A549 (cell line): ENCODE data around the gene MYMK. TPM values are rescaled to one million over a fixed set of nuclear protein-coding genes. Genes with fewer than 3 reads are reported as not detected.

ENCODE experiments used
- ATAC-seq, 2 experiments: fragments of 200-7000 bp in 1 of 2; fragments of >200 bp in 1 of 2; cut with Nextera tagmentation in 1 of 2; cut with Tn5 transposase in 1 of 2; 3 replicates each; pipeline versions ENCODE4 v1.8.0 to v1.9.1; 2018 to 2020; ENCODE audit warnings: mild to moderate bottlenecking in 1 of 2, moderate library complexity in 1 of 2
- CTCF ChIA-PET: fragments of 300-600 bp; sonication (Branson Sonifier 250); formaldehyde crosslinking; extraction: SDS; loops from one replicate; lab custom pipeline; 2021; ENCODE audit warnings: antibody characterized with exemption, inconsistent platforms; lab: Yijun Ruan, JAX
- POLR2A ChIA-PET: fragments of 350-600 bp; formaldehyde crosslinking; extraction: SDS; loops from one replicate; lab custom pipeline; 2021; ENCODE audit warnings: antibody characterized with exemption, inconsistent platforms; lab: Yijun Ruan, JAX
- DNase-seq, 2 experiments: peaks; one replicate each; pipeline versions ENCODE4 v3.0.0 to v3.0.0-alpha.2; 2011 to 2016; ENCODE audit warnings: low read depth in 1 of 2, low spot score in 1 of 2
- FAIRE-seq: peaks from 2 replicates; lab custom pipeline; 2011; peaks lifted over from hg19 to GRCh38; lab: Jason Lieb, UNC
- H3K27ac ChIP-seq, 2 experiments: fragments of >200 bp; sonication (Bioruptor Twin); formaldehyde crosslinking; 3 replicates each; pipeline ENCODE4 v1.5.1; 2016 to 2017
- H3K4me1 ChIP-seq: fragments of >200 bp; sonication (Bioruptor Twin); formaldehyde crosslinking; 3 replicates; pipeline ENCODE4 v1.6.1; 2016
- H3K4me2 ChIP-seq: fragments of >200 bp; sonication (Bioruptor Twin); formaldehyde crosslinking; 3 replicates; pipeline ENCODE4 v1.6.1; 2016
- H3K4me3 ChIP-seq: fragments of >200 bp; sonication (Bioruptor Twin); formaldehyde crosslinking; 3 replicates; pipeline ENCODE4 v1.5.1; 2016
- H3K9me3 ChIP-seq: fragments of >200 bp; sonication (Bioruptor Twin); formaldehyde crosslinking; 3 replicates; pipeline ENCODE4 v1.6.1; 2016
- CBX2 ChIP-seq: fragments of 200-600 bp; sonication (generic); IDR thresholded peaks from 2 replicates; pipeline ENCODE4 v1.6.1; 2016; ENCODE audit warnings: low read depth, mild to moderate bottlenecking, borderline replicate concordance
- CBX8 ChIP-seq: fragments of 200-600 bp; sonication (generic); IDR thresholded peaks from 2 replicates; pipeline ENCODE4 v1.6.1; 2016
- CEBPB ChIP-seq, 2 experiments: fragments of >200 bp in 1 of 2; sonication (Bioruptor Twin) in 1 of 2; formaldehyde crosslinking in 1 of 2; IDR thresholded peaks; 2 replicates each; pipeline ENCODE4 v1.6.1; 2012 to 2016
- CHD4 ChIP-seq: fragments of 200-600 bp; sonication (generic); IDR thresholded peaks from 2 replicates; pipeline ENCODE4 v1.6.1; 2016; ENCODE audit warnings: antibody characterized with exemption, mild to moderate bottlenecking, borderline replicate concordance
- EHF ChIP-seq: fragments of 250-450 bp; sonication (Bioruptor Pico); IDR thresholded peaks from 2 replicates; pipeline ENCODE4 v1.5.0; 2020; ENCODE audit warnings: mild to moderate bottlenecking
- ESRRA ChIP-seq: fragments of 150-350 bp; IDR thresholded peaks from 2 replicates; pipeline ENCODE4 v1.6.1; 2014; ENCODE audit warnings: mild to moderate bottlenecking, low read length, borderline replicate concordance
- FOSB ChIP-seq: fragments of 250-450 bp; sonication (Bioruptor Pico); IDR thresholded peaks from 2 replicates; pipeline ENCODE4 v1.5.0; 2020; ENCODE audit warnings: mild to moderate bottlenecking, moderate library complexity
- FOXS1 ChIP-seq: fragments of 250-450 bp; sonication (Bioruptor Pico); IDR thresholded peaks from 2 replicates; pipeline ENCODE4 v1.5.0; 2020; ENCODE audit warnings: mild to moderate bottlenecking, moderate library complexity
- HEYL ChIP-seq: fragments of 250-450 bp; sonication (Bioruptor Pico); IDR thresholded peaks from 2 replicates; pipeline ENCODE4 v1.8.0; 2021; ENCODE audit warnings: mild to moderate bottlenecking, moderate library complexity
- HOXA7 ChIP-seq: fragments of 250-450 bp; sonication (Bioruptor Pico); IDR thresholded peaks from 2 replicates; pipeline ENCODE4 v1.5.0; 2020; ENCODE audit warnings: mild to moderate bottlenecking, moderate library complexity
- HOXB13 ChIP-seq: fragments of 250-450 bp; sonication (Bioruptor Pico); IDR thresholded peaks from 2 replicates; pipeline ENCODE4 v1.5.0; 2020; ENCODE audit warnings: low read depth, mild to moderate bottlenecking, moderate library complexity
- HOXB5 ChIP-seq: fragments of 250-450 bp; sonication (Bioruptor Pico); IDR thresholded peaks from 2 replicates; pipeline ENCODE4 v1.5.0; 2020; ENCODE audit warnings: mild to moderate bottlenecking, moderate library complexity
- KDM5A ChIP-seq: fragments of 200-600 bp; sonication (generic); IDR thresholded peaks from 2 replicates; pipeline ENCODE4 v1.6.1; 2016; ENCODE audit warnings: antibody characterized with exemption, mild to moderate bottlenecking
- MAFK ChIP-seq: fragments of 450-650 bp; IDR thresholded peaks from 2 replicates; pipeline ENCODE4 v1.6.1; 2014; ENCODE audit not compliant: partially characterized antibody
- MAX ChIP-seq: IDR thresholded peaks from 2 replicates; pipeline ENCODE4 v1.6.1; 2012
- MAZ ChIP-seq: fragments of 150-350 bp; IDR thresholded peaks from 2 replicates; pipeline ENCODE4 v1.6.1; 2014; ENCODE audit warnings: antibody characterized with exemption, low read depth, low read length, borderline replicate concordance
- NFE2L2 ChIP-seq: fragments of 150-350 bp; conservative IDR thresholded peaks from 2 replicates; pipeline ENCODE4 v1.6.1; 2014; ENCODE audit warnings: low read length
- NPAS2 ChIP-seq: fragments of 250-450 bp; sonication (Bioruptor Pico); IDR thresholded peaks from 2 replicates; pipeline ENCODE4 v1.8.0; 2022; ENCODE audit warnings: mild to moderate bottlenecking, moderate library complexity, borderline replicate concordance
- PHF8 ChIP-seq: fragments of 200-600 bp; sonication (generic); IDR thresholded peaks from 2 replicates; pipeline ENCODE4 v1.6.1; 2016; ENCODE audit warnings: low read depth, mild to moderate bottlenecking, antibody characterized with exemption, moderate library complexity, borderline replicate concordance
- POLR2A ChIP-seq: IDR thresholded peaks from 2 replicates; pipeline ENCODE4 v1.6.1; 2012; ENCODE audit warnings: mild to moderate bottlenecking, low read length
- RAD21 ChIP-seq, 2 experiments: fragments of >200 bp in 1 of 2; sonication (Bioruptor Twin) in 1 of 2; formaldehyde crosslinking in 1 of 2; IDR thresholded peaks in 1 of 2; conservative IDR thresholded peaks in 1 of 2; 2 replicates in 1 of 2; 3 replicates in 1 of 2; pipeline ENCODE4 v1.6.1; 2012 to 2018; ENCODE audit warnings: inconsistent platforms in 1 of 2
- RCOR1 ChIP-seq: fragments of 150-350 bp; IDR thresholded peaks from 2 replicates; pipeline ENCODE4 v1.6.1; 2014; ENCODE audit warnings: antibody characterized with exemption, low read length, low read depth
- RFX5 ChIP-seq: fragments of 450-650 bp; IDR thresholded peaks from 2 replicates; pipeline ENCODE4 v1.7.1; 2014; ENCODE audit warnings: antibody characterized with exemption, mild to moderate bottlenecking, moderate library complexity
- SMC3 ChIP-seq: fragments of >200 bp; sonication (Bioruptor Twin); formaldehyde crosslinking; IDR thresholded peaks from 3 replicates; pipeline ENCODE4 v1.6.1; 2018; ENCODE audit warnings: inconsistent platforms
- ZC3H11A ChIP-seq: fragments of 450-650 bp; IDR thresholded peaks from 2 replicates; pipeline ENCODE4 v1.6.1; 2014; ENCODE audit warnings: antibody characterized with exemption, mild to moderate bottlenecking
- ZFP36 ChIP-seq: fragments of 450-650 bp; IDR thresholded peaks from 2 replicates; pipeline ENCODE4 v1.6.1; 2014; ENCODE audit warnings: borderline replicate concordance; ENCODE audit not compliant: partially characterized antibody
- ZSCAN20 ChIP-seq: fragments of 250-450 bp; sonication (Bioruptor Pico); IDR thresholded peaks from 2 replicates; pipeline ENCODE4 v1.8.0; 2022; ENCODE audit warnings: mild to moderate bottlenecking, moderate library complexity
- WGBS: methylation state at CpG from one replicate; pipeline ENCODE4 v1.1.6; 2017; ENCODE audit errors: missing lambda C conversion rate; 5-methylcytosine and 5-hydroxymethylcytosine counted together
- polyA plus RNA-seq, 4 experiments: library from polyadenylated mRNA; depleted of rRNA in 3 of 4; stranded (reverse); fragments of >200 nt; fragmentation: RNase III in 1 of 4; extraction: RNeasy Plus Mini Kit Qiagen cat#74134 plus additional on column Dnase treatment in 1 of 4; gene quantifications; 2 replicates in 3 of 4; 3 replicates in 1 of 4; pipeline ENCODE4 v1.2.3, GENCODE V29; 2011 to 2017

The MYMK gene
- polyA plus RNA-seq, 2 of the 4 experiments (the other 2 are of a cell fraction): not detected

GRCh38 chr9:133538851-133539833 is 14.4 kb upstream of the MYMK start:
- H3K4me1 ChIP-seq: no peaks in the 10 kb centered on the region
- ChIA-PET CTCF (interaction anchor here (0.9 to 1.5 kb wide), 5 partner anchors 9 to 204 kb away, joined by 3 read pairs; no protein-coding TSS in a partner anchor), POLR2A (no interaction called here)
- ATAC-seq (no peak), DNase-seq (no peak)
- H3K4me3 ChIP-seq: no peak overlapping the region
- H3K9me3 ChIP-seq: no peaks in the 10 kb centered on the region
- no peak overlapping the region for H3K27ac ChIP-seq
- no peak for TF ChIP-seq RCOR1
- TF ChIP-seq, all 56 proteins: peak for 0
- H3K4me2 ChIP-seq: no peak overlapping the region
- no peak for FAIRE-seq
- 72% methylated on average over 25 of the region's 47 CpGs for WGBS

- H3K4me1 ChIP-seq: no peaks in the 10 kb centered on the region
- H3K27ac ChIP-seq: no peak overlapping the region
- 76% methylated on average over 10 of the region's 14 CpGs for WGBS
Observed at GRCh38 chr9:133538176-133538575, 13.4 kb upstream of the MYMK start.

GRCh38 chr9:133537257-133537656 is 12.5 kb upstream of the MYMK start:
- Histone ChIP-seq H3K4me3 (no peak overlapping the region), H3K4me2 (no peak overlapping the region), H3K9me3 (no peaks in the 10 kb centered on the region), H3K4me1 (no peaks in the 10 kb centered on the region), H3K27ac (no peak overlapping the region)
- 75% methylated on average over 10 of the region's 16 CpGs for WGBS
- POLR2A ChIA-PET: no interaction called here
- no peak for DNase-seq
- ATAC-seq: no peak
- no peak for FAIRE-seq
- CTCF ChIA-PET: interaction anchor here (1.3 kb wide), 1 partner anchor 133 kb away, joined by 4 read pairs; no protein-coding TSS in a partner anchor
- TF ChIP-seq ESRRA: no peak
- no peak for TF ChIP-seq HOXA7 (CRISPR knock-in tag)
- TF ChIP-seq EHF: no peak

More at GRCh38 chr9:133538176-133538575, 13.4 kb upstream of the MYMK start:
- ATAC-seq (no peak), DNase-seq (no peak), FAIRE-seq (no peak)
- POLR2A ChIA-PET: no interaction called here
- Histone ChIP-seq H3K9me3 (no peaks in the 10 kb centered on the region), H3K4me2 (no peak overlapping the region), H3K4me3 (no peak overlapping the region)
- CTCF ChIA-PET: interaction anchor here (0.6 kb wide), 1 partner anchor 55 kb away, joined by 4 read pairs; no protein-coding TSS in a partner anchor
- no peak for TF ChIP-seq RFX5

GRCh38 chr9:133536536-133536935 is 11.8 kb upstream of the MYMK start:
- CTCF ChIA-PET: interaction anchor here (1.3 to 1.4 kb wide), 2 partner anchors 134 to 191 kb away, joined by 3 to 4 read pairs; no protein-coding TSS in a partner anchor
- DNase-seq (no peak), FAIRE-seq (no peak), ATAC-seq (no peak)
- Histone ChIP-seq H3K9me3 (no peaks in the 10 kb centered on the region), H3K4me3 (no peak overlapping the region), H3K27ac (no peak overlapping the region), H3K4me1 (no peaks in the 10 kb centered on the region), H3K4me2 (no peak overlapping the region)
- no peak for TF ChIP-seq CBX2
- TF ChIP-seq NFE2L2: no peak
- no peak for TF ChIP-seq SMC3
- no peak for TF ChIP-seq MAX
- TF ChIP-seq NPAS2 (CRISPR knock-in tag): no peak
- no peak for TF ChIP-seq ZC3H11A
- TF ChIP-seq PHF8: no peak
- POLR2A ChIA-PET: no interaction called here
- WGBS: 100% methylated on average over 1 of the region's 9 CpGs

- Histone ChIP-seq H3K4me2 (no peak overlapping the region), H3K9me3 (no peaks in the 10 kb centered on the region), H3K4me1 (no peaks in the 10 kb centered on the region), H3K4me3 (no peak overlapping the region), H3K27ac (no peak overlapping the region)
- WGBS: 78% methylated on average over 9 of the region's 11 CpGs
- FAIRE-seq: no peak
- DNase-seq: no peak
- POLR2A ChIA-PET: no interaction called here
- no peak for TF ChIP-seq CEBPB (IDR thresholded peaks at IDR 0.05)
- TF ChIP-seq HOXB5: no peak
- no peak for TF ChIP-seq CHD4
- no peak for TF ChIP-seq MAFK
- no peak for TF ChIP-seq HOXB13 (CRISPR knock-in tag)
- TF ChIP-seq RAD21 (conservative IDR thresholded peaks at IDR 0.05 in 1 of 2, IDR thresholded peaks at IDR 0.05 in 1 of 2): no peak
- TF ChIP-seq CBX8: no peak
- TF ChIP-seq MAZ: no peak
- no peak for TF ChIP-seq KDM5A
- TF ChIP-seq ZFP36: no peak
- TF ChIP-seq MAX: no peak
- TF ChIP-seq FOSB (CRISPR knock-in tag): no peak
- no peak for TF ChIP-seq RFX5
- TF ChIP-seq HEYL: no peak
- no peak for TF ChIP-seq HOXA7 (CRISPR knock-in tag)
- TF ChIP-seq ZSCAN20 (CRISPR knock-in tag): no peak
- TF ChIP-seq EHF: no peak
- no peak for TF ChIP-seq ESRRA
- no peak for TF ChIP-seq POLR2A
- TF ChIP-seq FOXS1 (CRISPR knock-in tag): no peak
- CTCF ChIA-PET: interaction anchor here (1.3 to 1.4 kb wide), 2 partner anchors 135 to 191 kb away, joined by 3 to 4 read pairs; no protein-coding TSS in a partner anchor
- no peak for ATAC-seq
Observed at GRCh38 chr9:133536080-133536479, 11.3 kb upstream of the MYMK start.
